NK-92 (cell line): ENCODE results near the gene SH3PXD2B.
"Not testable (repeated sequence)": the region's sequence is repeated elsewhere in the genome, so short reads cannot be mapped to it uniquely, and the experiment has no call there.

Experiments used
- DNase-seq: peaks from one replicate; lab custom pipeline; 2025; ENCODE audit not compliant: unreplicated experiment; lab: John Stamatoyannopoulos, UW

The SH3PXD2B gene

GRCh38 chr5:172403817-172404216 lies 50.5 kb downstream of the SH3PXD2B start:
- no peak for DNase-seq

- no peak for DNase-seq
These were observed 51.0 kb downstream of the SH3PXD2B start for GRCh38 chr5:172403189-172403796.

GRCh38 chr5:172402531-172403188 lies 51.7 kb downstream of the SH3PXD2B start:
- no peak for DNase-seq

- DNase-seq: not testable (repeated sequence)
These were observed 52.3 kb downstream of the SH3PXD2B start for GRCh38 chr5:172402031-172402430.

GRCh38 chr5:172399826-172400225 lies 54.5 kb downstream of the SH3PXD2B start:
- no peak for DNase-seq

- no peak for DNase-seq
These were observed 55.0 kb downstream of the SH3PXD2B start for GRCh38 chr5:172399336-172399735.

GRCh38 chr5:172398645-172399044 lies 55.7 kb downstream of the SH3PXD2B start:
- not testable (repeated sequence) for DNase-seq

- DNase-seq: not testable (repeated sequence)
These were observed 57.3 kb downstream of the SH3PXD2B start for GRCh38 chr5:172396994-172397393.

GRCh38 chr5:172396220-172396619 lies 58.1 kb downstream of the SH3PXD2B start:
- DNase-seq: no peak

GRCh38 chr5:172395483-172395882 lies 58.8 kb downstream of the SH3PXD2B start:
- DNase-seq: no peak

GRCh38 chr5:172389578-172390112 lies 64.7 kb downstream of the SH3PXD2B start:
- DNase-seq: no peak

- no peak for DNase-seq
These were observed 66.0 kb downstream of the SH3PXD2B start for GRCh38 chr5:172388246-172388733.

- no peak for DNase-seq
These were observed 68.6 kb downstream of the SH3PXD2B start for GRCh38 chr5:172385707-172386106.

- no peak for DNase-seq
These were observed 69.2 kb downstream of the SH3PXD2B start for GRCh38 chr5:172385010-172385563.

- DNase-seq: no peak
These were observed 71.0 kb downstream of the SH3PXD2B start for GRCh38 chr5:172383191-172383802.

- DNase-seq: no peak
These were observed 73.2 kb downstream of the SH3PXD2B start for GRCh38 chr5:172380987-172381643.

GRCh38 chr5:172380301-172380986 lies 73.9 kb downstream of the SH3PXD2B start:
- DNase-seq: no peak

- no peak for DNase-seq
These were observed 74.8 kb downstream of the SH3PXD2B start for GRCh38 chr5:172379481-172379880.

- DNase-seq: no peak
These were observed 76.5 kb downstream of the SH3PXD2B start for GRCh38 chr5:172377856-172378255.

GRCh38 chr5:172377438-172377837 lies 76.9 kb downstream of the SH3PXD2B start:
- DNase-seq: no peak

GRCh38 chr5:172374783-172375182 lies 79.5 kb downstream of the SH3PXD2B start:
- DNase-seq: no peak
